ENCODE measurements around the gene TERT.

The TERT gene

DNA sequence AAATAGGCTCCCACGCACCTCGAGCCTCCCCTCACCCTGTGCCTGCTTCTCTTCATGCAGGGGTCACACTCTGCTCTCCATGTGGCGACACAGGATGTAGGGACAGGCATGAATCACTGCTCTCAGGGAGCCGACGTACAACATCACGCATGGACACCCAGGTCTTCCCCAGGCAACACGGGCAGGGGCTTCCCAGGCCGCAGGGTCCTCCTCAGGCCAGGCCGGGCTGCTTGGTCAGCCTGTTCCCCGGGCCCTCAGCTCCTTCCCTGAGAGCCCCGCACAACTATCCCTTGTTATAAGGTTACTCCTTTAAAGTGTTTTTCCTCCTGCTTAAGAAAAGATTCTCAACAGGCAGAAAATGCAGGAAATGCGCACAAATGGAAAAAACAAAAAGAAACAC lies 68.6 kb downstream of the TERT start:
- Histone ChIP-seq H4K20me1 (peaks cover 0 to 27% (median 2%) of the 10 kb centered on the region in 11 experiments; a peak in 5 of 22 replicates), H3K9me3 (replicated peaks in 1 of 11) (no peaks in the 10 kb centered on the region), H3K27me3 (peaks cover 0 to 7% (median 0%) of the 10 kb centered on the region in 11 experiments; a peak in 3 of 22 replicates), H3K9ac (no peak overlapping the region), H3K36me3 (no peaks in the 10 kb centered on the region), H3K4me2 (peak overlapping the region in 3 of 11 experiments; percentile 15 to 20 (median 15); a peak in 3 of 22 replicates), H3K27ac (no peak overlapping the region), H3K4me1 (peaks cover 0 to 27% (median 13%) of the 10 kb centered on the region in 10 experiments; a peak in 17 of 20 replicates), H3K4me3 (no peak overlapping the region)
- no peak for TF ChIP-seq Cebpa-rat (IDR thresholded peaks at IDR 0.05)

DNA sequence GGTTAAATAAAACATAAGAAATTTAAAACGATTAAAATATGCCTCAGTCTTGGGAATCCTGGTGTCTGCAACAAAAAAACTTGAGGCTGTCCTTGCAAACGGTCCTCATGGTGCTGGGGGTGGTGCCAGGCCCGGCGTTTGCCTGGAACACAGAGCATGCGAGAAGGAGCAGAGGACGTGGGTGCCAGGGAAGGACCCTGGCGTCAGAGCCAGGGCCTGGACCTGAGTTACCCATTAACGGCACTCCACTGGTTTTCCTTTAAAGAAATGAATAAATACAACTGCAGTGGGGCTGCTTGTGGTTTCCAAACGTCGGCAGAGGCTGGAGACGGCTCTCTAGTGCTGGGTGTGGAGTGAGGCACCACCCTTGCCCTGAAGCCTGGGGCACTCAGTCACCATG lies 69.8 kb downstream of the TERT start, which contains the start of gene SLC6A18:
SLC6A18 (plus strand) TSS at position 301 of the 400 bp plus-strand sequence; CDS start at position 398, 97 bp downstream.
- TF ChIP-seq Cebpa-rat (IDR thresholded peaks at IDR 0.05), result no peak
- no peaks in the 10 kb centered on the region for H3K9me3 ChIP-seq (replicated peaks in 1 of 11)

DNA sequence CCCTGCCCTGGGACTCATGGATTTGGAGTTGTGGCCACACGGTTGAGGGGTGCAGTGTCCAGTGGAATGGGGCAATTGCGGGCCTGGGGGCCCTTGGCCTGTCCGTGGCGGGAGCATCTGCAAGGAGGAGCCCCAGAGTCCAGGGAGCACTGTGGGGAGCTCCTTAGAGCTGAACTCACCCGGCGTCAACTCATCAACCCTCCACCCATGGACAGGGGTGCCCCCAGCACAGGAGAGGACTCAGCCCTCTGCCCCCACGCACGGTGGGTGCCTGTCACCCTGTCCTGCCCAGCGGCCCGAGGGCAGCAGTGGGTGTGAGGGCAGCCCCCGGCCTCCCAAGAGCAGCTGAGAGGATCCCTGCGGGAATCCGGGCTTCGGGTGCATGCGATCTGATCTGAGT lies 70.2 kb downstream of the TERT start:
- peaks cover 0 to 27% (median 0%) of the 10 kb centered on the region in 11 experiments; a peak in 3 of 22 replicates for H4K20me1 ChIP-seq
- H3K36me3 ChIP-seq, result no peaks in the 10 kb centered on the region
- no peaks in the 10 kb centered on the region for H3K9me3 ChIP-seq (replicated peaks in 1 of 11)
- no peak overlapping the region for H3K4me2 ChIP-seq
- no peak for TF ChIP-seq Cebpa-rat (IDR thresholded peaks at IDR 0.05)
- peaks cover 0 to 13% (median 0%) of the 10 kb centered on the region in 10 experiments; a peak in 8 of 20 replicates for H3K4me1 ChIP-seq
- H3K9ac ChIP-seq, result no peak overlapping the region
- no peak overlapping the region for H3K27ac ChIP-seq
- peaks cover 0 to 4% (median 0%) of the 10 kb centered on the region in 11 experiments; a peak in 2 of 22 replicates for H3K27me3 ChIP-seq
- H3K4me3 ChIP-seq, result no peak overlapping the region

More for the DNA sequence above, 69.8 kb downstream of the TERT start, which contains the start of gene SLC6A18:
- no peaks in the 10 kb centered on the region for H3K36me3 ChIP-seq
- peaks cover 0 to 5% (median 0%) of the 10 kb centered on the region in 11 experiments; a peak in 3 of 22 replicates for H3K27me3 ChIP-seq
- no peak within 1 kb of the TSS for H3K27ac ChIP-seq
- H4K20me1 ChIP-seq, result peaks cover 0 to 27% (median 0%) of the 10 kb centered on the region in 11 experiments; a peak in 4 of 22 replicates
- peak within 1 kb of the TSS in 3 of 11 experiments; percentile 15 to 20 (median 15); a peak in 3 of 22 replicates for H3K4me2 ChIP-seq
- no peak within 1 kb of the TSS for H3K9ac ChIP-seq
- no peak within 1 kb of the TSS for H3K4me3 ChIP-seq
- H3K4me1 ChIP-seq, result peaks cover 0 to 15% (median 2%) of the 10 kb centered on the region in 10 experiments; a peak in 11 of 20 replicates

DNA sequence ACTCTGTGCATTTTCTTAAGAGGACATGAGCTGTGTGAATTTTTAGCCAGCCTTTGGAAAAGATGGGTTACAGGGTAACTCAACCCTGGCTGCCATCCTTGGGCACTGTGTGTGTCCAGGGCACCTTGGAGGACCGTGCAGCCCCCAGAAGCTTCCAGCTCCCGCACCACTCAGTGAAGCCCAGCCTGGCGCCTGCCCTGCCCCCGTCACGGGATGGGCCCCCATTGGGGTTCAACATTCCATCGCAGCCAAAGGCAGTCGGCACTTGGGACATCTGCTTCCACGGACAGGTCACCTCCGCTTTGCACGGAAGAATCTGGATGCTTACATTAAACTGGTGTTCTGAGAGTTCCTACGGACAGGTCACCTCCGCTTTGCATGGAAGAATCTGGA lies 71.6 kb downstream of the TERT start:
- Histone ChIP-seq H3K4me2 (no peak overlapping the region), H3K9ac (no peak overlapping the region), H3K4me3 (no peak overlapping the region), H3K9me3 (replicated peaks in 1 of 11) (no peaks in the 10 kb centered on the region), H3K36me3 (no peaks in the 10 kb centered on the region), H3K27me3 (peaks cover 0 to 4% (median 0%) of the 10 kb centered on the region in 11 experiments; a peak in 2 of 22 replicates), H3K27ac (no peak overlapping the region), H4K20me1 (peaks cover 0 to 27% (median 0%) of the 10 kb centered on the region in 11 experiments; a peak in 3 of 22 replicates), H3K4me1 (peaks cover 0 to 13% (median 0%) of the 10 kb centered on the region in 10 experiments; a peak in 8 of 20 replicates)
- TF ChIP-seq Cebpa-rat (IDR thresholded peaks at IDR 0.05), result no peak

DNA sequence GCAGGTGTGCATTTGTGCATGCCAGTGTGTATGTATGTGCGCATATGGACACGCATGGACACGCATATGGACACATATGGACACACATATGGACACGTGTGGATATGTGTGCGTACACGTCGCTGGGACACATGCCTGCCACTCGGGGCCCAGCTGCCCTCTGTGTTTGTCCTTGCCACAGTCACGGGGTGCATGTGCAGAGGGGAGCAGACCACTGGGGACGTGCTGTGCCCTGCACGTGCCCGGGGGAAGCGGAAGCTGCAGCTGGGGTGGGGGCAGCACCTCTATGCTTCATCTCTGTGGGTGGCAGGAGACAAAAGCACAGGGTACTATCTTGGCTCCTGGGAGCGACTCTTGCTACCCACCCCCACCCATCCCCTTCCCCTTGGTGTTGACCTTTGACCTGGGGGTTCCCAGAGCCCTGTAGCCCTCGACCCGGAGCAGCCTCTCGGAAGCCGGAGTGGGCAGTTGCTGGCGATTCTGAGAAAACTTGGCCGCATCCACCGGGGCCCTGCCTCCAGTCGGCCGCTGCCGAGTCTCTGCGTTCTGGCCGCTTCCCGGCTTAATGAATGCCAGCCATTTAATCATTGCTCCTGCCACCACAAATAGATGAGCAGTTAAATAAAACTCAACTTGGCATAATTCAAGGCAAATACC lies 72.1 kb downstream of the TERT start:
- Histone ChIP-seq H3K9ac (no peak overlapping the region), H3K27ac (no peak overlapping the region), H3K4me2 (no peak overlapping the region), H3K4me3 (no peak overlapping the region), H3K9me3 (replicated peaks in 1 of 11) (no peaks in the 10 kb centered on the region), H3K4me1 (peaks cover 0 to 13% (median 0%) of the 10 kb centered on the region in 10 experiments; a peak in 8 of 20 replicates), H3K27me3 (peaks cover 0 to 4% (median 0%) of the 10 kb centered on the region in 11 experiments; a peak in 1 of 22 replicates), H4K20me1 (peaks cover 0 to 27% (median 0%) of the 10 kb centered on the region in 11 experiments; a peak in 3 of 22 replicates), H3K36me3 (no peaks in the 10 kb centered on the region)
- TF ChIP-seq Cebpa-rat (IDR thresholded peaks at IDR 0.05), result no peak

DNA sequence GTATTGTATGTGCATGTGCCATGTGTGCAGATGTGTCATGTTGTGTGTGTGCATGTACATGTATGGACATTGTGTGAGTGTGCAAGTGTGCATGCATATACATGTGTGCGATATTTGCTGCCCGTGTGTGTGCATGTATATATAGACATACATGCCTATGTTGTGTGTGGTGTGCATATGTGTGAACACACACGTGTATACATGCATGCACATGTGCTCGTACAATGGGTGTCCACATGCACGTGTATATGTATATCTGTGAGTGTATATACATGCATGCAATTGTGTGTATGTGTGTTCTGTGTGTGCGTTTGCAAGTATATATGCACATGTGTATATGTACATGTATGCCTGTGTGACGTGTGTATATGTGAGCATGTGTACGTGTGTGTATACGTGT lies 72.7 kb downstream of the TERT start:
- Histone ChIP-seq H3K27me3 (peaks cover 0 to 4% (median 0%) of the 10 kb centered on the region in 11 experiments; a peak in 1 of 22 replicates), H4K20me1 (peaks cover 0 to 25% (median 0%) of the 10 kb centered on the region in 11 experiments; a peak in 3 of 22 replicates), H3K9me3 (replicated peaks in 1 of 11) (no peaks in the 10 kb centered on the region), H3K9ac (no peak overlapping the region), H3K27ac (no peak overlapping the region), H3K4me3 (no peak overlapping the region), H3K4me1 (peaks cover 0 to 13% (median 0%) of the 10 kb centered on the region in 10 experiments; a peak in 8 of 20 replicates), H3K4me2 (no peak overlapping the region), H3K36me3 (no peaks in the 10 kb centered on the region)
- TF ChIP-seq Cebpa-rat (IDR thresholded peaks at IDR 0.05), result no peak

DNA sequence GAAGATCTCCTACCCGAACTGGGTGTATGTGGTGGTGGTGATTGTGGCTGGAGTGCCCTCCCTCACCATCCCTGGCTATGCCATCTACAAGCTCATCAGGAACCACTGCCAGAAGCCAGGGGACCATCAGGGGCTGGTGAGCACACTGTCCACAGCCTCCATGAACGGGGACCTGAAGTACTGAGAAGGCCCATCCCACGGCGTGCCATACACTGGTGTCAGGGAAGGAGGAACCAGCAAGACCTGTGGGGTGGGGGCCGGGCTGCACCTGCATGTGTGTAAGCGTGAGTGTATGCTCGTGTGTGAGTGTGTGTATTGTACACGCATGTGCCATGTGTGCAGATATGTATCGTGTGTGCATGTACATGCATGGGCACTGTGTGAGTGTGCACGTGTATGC lies 73.1 kb downstream of the TERT start:
- no peak overlapping the region for H3K27ac ChIP-seq
- peaks cover 0 to 4% (median 0%) of the 10 kb centered on the region in 11 experiments; a peak in 1 of 22 replicates for H3K27me3 ChIP-seq

DNA sequence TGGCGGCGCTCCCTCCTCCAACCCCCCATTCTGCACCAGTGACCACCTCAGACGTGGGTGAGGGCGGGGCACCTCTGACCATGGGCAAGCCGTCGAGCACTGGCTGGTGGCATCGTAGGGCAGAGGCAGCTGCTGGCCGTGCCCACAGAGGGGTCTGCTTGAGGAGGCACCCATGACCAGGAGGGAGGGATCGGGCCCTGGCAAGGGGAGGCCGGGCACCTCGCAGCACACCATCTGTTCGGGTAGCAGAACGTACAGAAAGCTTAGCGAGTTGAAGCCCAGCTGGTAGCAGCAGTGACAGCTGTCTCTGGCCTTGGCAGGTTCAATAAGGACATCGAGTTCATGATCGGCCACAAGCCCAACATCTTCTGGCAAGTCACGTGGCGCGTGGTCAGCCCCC lies 74.0 kb downstream of the TERT start:
- no peaks in the 10 kb centered on the region for H3K36me3 ChIP-seq
- H3K9ac ChIP-seq, result no peak overlapping the region
- no peaks in the 10 kb centered on the region for H3K27me3 ChIP-seq
- H3K4me1 ChIP-seq, result peaks cover 0 to 6% (median 0%) of the 10 kb centered on the region in 10 experiments; a peak in 7 of 20 replicates
- no peak for TF ChIP-seq Cebpa-rat (IDR thresholded peaks at IDR 0.05)
- H3K9me3 ChIP-seq (replicated peaks in 1 of 11), result peaks cover 0 to 12% (median 6%) of the 10 kb centered on the region in 11 experiments; a peak in 17 of 22 replicates
- no peak overlapping the region for H3K4me3 ChIP-seq
- peaks cover 0 to 23% (median 0%) of the 10 kb centered on the region in 11 experiments; a peak in 3 of 22 replicates for H4K20me1 ChIP-seq
- H3K27ac ChIP-seq, result no peak overlapping the region
- H3K4me2 ChIP-seq, result no peak overlapping the region

More for the DNA sequence above, 73.1 kb downstream of the TERT start:
- Histone ChIP-seq H3K9ac (no peak overlapping the region), H3K4me1 (peaks cover 0 to 13% (median 0%) of the 10 kb centered on the region in 10 experiments; a peak in 8 of 20 replicates), H3K4me2 (no peak overlapping the region), H4K20me1 (peaks cover 0 to 23% (median 0%) of the 10 kb centered on the region in 11 experiments; a peak in 3 of 22 replicates), H3K4me3 (no peak overlapping the region), H3K36me3 (no peaks in the 10 kb centered on the region), H3K9me3 (replicated peaks in 1 of 11) (peaks cover 0 to 3% (median 0%) of the 10 kb centered on the region in 11 experiments; a peak in 1 of 22 replicates)
- TF ChIP-seq Cebpa-rat (IDR thresholded peaks at IDR 0.05), result no peak

DNA sequence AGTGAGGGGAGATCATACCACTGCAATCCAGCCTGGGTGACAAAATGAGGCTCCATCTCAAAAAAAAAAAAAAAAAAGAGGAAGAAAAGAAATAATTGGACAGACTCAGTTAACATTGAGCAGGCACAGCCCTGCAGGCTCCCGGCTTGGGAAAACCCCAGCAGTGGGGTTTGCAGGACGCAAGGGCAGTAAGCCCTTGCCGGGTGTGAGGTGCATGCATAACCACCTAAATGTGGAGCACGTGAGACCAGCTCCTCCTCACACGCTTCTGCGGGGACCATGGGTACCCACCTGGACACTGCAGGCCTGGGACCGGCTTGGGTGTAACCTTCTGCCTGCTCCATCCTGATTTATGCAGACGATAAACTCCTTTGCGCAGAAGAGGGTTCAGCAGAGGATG lies 74.5 kb downstream of the TERT start:
- H3K4me1 ChIP-seq, result peaks cover 0 to 3% (median 0%) of the 10 kb centered on the region in 10 experiments; a peak in 8 of 20 replicates
- TF ChIP-seq Cebpa-rat (IDR thresholded peaks at IDR 0.05), result no peak
- no peaks in the 10 kb centered on the region for H3K27me3 ChIP-seq
- peaks cover 0 to 23% (median 0%) of the 10 kb centered on the region in 11 experiments; a peak in 3 of 22 replicates for H4K20me1 ChIP-seq
- no peak overlapping the region for H3K4me3 ChIP-seq
- no peak overlapping the region for H3K9ac ChIP-seq
- no peak overlapping the region for H3K4me2 ChIP-seq
- no peaks in the 10 kb centered on the region for H3K36me3 ChIP-seq
- H3K27ac ChIP-seq, result no peak overlapping the region
- H3K9me3 ChIP-seq (replicated peaks in 1 of 11), result peaks cover 0 to 17% (median 10%) of the 10 kb centered on the region in 11 experiments; a peak in 17 of 22 replicates
